Gastrocnemius medialis (tissue), 4 donors: Measurements from ENCODE around the gene PGAM5.

Experiments used
- CTCF ChIP-seq, 5 experiments: fragments of 450-650 bp in 3 of 5; fragments of 200-600 bp in 2 of 5; sonication (generic) in 2 of 5; IDR thresholded peaks in 4 of 5; conservative IDR thresholded peaks in 1 of 5; 1 replicate in 4 of 5; 2 replicates in 1 of 5; pipeline ENCODE4 v1.5.1; 2016 to 2019; ENCODE audit warnings: antibody characterized with exemption in 5 of 5, mild to moderate bottlenecking in 3 of 5, moderate library complexity in 3 of 5
- POLR2A ChIP-seq, 2 donors: fragments of 450-650 bp; IDR thresholded peaks; one replicate each; pipeline ENCODE4 v1.6.1; 2017; ENCODE audit warnings: antibody characterized with exemption in 2 of 2, mild to moderate bottlenecking in 2 of 2, moderate library complexity in 2 of 2

DNA sequence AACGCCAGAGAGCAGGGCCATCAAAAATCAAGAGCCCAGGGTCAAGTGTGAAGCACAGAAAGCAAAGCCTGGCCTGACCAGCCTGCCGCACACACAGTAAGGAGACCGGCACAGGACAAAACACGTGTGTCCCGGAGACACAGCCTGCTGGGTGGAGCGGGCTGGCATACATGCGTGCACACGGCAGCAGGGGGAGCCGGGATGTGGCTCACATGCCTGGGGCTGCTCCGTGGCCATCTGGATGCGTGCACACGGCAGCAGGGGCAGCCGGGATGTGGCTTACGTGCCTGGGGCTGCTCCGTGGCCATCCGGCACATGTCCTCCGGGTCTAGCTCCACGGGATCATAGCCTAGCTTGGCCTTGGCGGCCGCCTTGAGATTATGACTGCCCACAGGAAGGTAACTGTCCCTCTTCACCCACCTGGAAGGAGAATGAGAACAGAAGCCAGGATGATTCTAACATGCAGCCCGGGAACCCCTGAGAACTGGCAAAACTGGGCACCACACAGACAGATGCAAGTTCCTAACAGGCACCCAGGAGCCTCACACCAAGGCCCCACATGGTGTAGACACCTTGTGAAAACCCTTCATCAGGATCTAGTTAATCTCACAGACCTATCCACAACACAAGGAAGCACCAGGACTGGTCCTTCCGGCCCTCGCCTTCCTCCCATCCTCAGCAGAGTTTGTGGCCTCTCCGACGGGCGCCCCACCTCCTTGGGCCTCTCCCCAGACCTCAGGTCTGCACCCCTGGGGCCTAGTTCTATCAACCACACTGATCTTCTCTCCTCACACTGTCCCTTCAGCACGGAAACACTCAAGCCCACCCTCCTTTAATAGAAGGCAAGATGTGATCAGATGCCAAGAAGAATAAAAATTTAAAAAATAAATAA, 37.1 kb upstream of the PGAM5 start:
- TF ChIP-seq CTCF (IDR thresholded peaks at IDR 0.05 in 4 of 5, conservative IDR thresholded peaks at IDR 0.05 in 1 of 5) = no peak
- TF ChIP-seq POLR2A (IDR thresholded peaks at IDR 0.05) = no peak
